COLO668 (cell line): ENCODE data around the gene NR2F2.

Experiments used
- DNase-seq: peaks from one replicate; lab custom pipeline; 2025; ENCODE audit not compliant: unreplicated experiment; lab: John Stamatoyannopoulos, UW

Gene NR2F2

GRCh38 chr15:96341513-96342405 is 11.3 kb downstream of the NR2F2 start:
- DNase-seq, result no peak

- no peak for DNase-seq
Measured at GRCh38 chr15:96342406-96343112, 12.1 kb downstream of the NR2F2 start.

GRCh38 chr15:96343113-96344059 is 12.9 kb downstream of the NR2F2 start:
- DNase-seq, result no peak

- DNase-seq, result no peak
Measured at GRCh38 chr15:96344060-96344705, 13.7 kb downstream of the NR2F2 start.

- no peak for DNase-seq
Measured at GRCh38 chr15:96344706-96345559, 14.4 kb downstream of the NR2F2 start.

- peak; percentile 24 for DNase-seq
Measured at GRCh38 chr15:96345560-96346399, 15.3 kb downstream of the NR2F2 start.

GRCh38 chr15:96346409-96346970 is 16.0 kb downstream of the NR2F2 start:
- no peak for DNase-seq

- DNase-seq, result no peak
Measured at GRCh38 chr15:96347181-96348111, 16.9 kb downstream of the NR2F2 start.

- no peak for DNase-seq
Measured at GRCh38 chr15:96348112-96349027, 17.9 kb downstream of the NR2F2 start.

GRCh38 chr15:96349034-96349856 is 18.7 kb downstream of the NR2F2 start:
- no peak for DNase-seq

- DNase-seq, result no peak
Measured at GRCh38 chr15:96349857-96350720, 19.6 kb downstream of the NR2F2 start.

GRCh38 chr15:96350934-96351724 is 20.6 kb downstream of the NR2F2 start:
- DNase-seq, result no peak

- DNase-seq, result no peak
Measured at GRCh38 chr15:96351761-96352603, 21.5 kb downstream of the NR2F2 start.
